HepG2 (cell line): ENCODE data around the gene SHLD1. TPM values are rescaled to one million over a fixed set of nuclear protein-coding genes. Genes with fewer than 3 reads are reported as not detected.
A peak's percentile ranks its signal among the peaks of the same experiment; 100 is the strongest.

ENCODE experiments used
- AHDC1 ChIP-seq: sonication (generic); formaldehyde crosslinking; IDR thresholded peaks from 2 replicates; pipeline ENCODE4 v1.5.1; 2020; ENCODE audit warnings: mild to moderate bottlenecking, missing genetic modification reagents, borderline replicate concordance
- CREB1 ChIP-seq, 2 experiments: fragments of 450-650 bp in 1 of 2; IDR thresholded peaks; 2 replicates each; pipeline ENCODE4 v1.6.1; 2016 to 2017; ENCODE audit warnings: control low read depth in 1 of 2, mild to moderate bottlenecking in 1 of 2, missing compliant biosample characterization in 1 of 2, missing genetic modification characterization in 1 of 2
- DMAP1 ChIP-seq: IDR thresholded peaks from 2 replicates; pipeline ENCODE4 v1.6.1; 2016
- EZH2 ChIP-seq: conservative IDR thresholded peaks from 2 replicates; pipeline ENCODE4 v1.6.1; 2012; ENCODE audit warnings: mild to moderate bottlenecking, low read depth, low read length, moderate library complexity
- KLF16 ChIP-seq, 2 experiments: sonication (generic) in 1 of 2; formaldehyde crosslinking in 1 of 2; IDR thresholded peaks; 2 replicates each; pipeline versions ENCODE4 v1.6.1 to v1.8.0; 2016 to 2023; ENCODE audit warnings: missing genetic modification reagents in 2 of 2, missing compliant biosample characterization in 1 of 2
- MIXL1 ChIP-seq: IDR thresholded peaks from 2 replicates; pipeline ENCODE4 v1.6.1; 2016
- POLR2AphosphoS5 ChIP-seq: IDR thresholded peaks from 2 replicates; pipeline ENCODE4 v1.6.1; 2012; ENCODE audit warnings: low read depth, low read length
- SOX13 ChIP-seq, 3 experiments: fragments of 450-650 bp in 1 of 3; sonication (generic) in 1 of 3; formaldehyde crosslinking in 1 of 3; IDR thresholded peaks in 2 of 3; conservative IDR thresholded peaks in 1 of 3; 2 replicates each; pipeline versions ENCODE4 v1.5.0 to v1.6.1; 2016 to 2020; ENCODE audit warnings: antibody characterized with exemption in 1 of 3, mild to moderate bottlenecking in 1 of 3, missing compliant biosample characterization in 1 of 3, missing genetic modification reagents in 1 of 3, moderate library complexity in 1 of 3
- TCF12 ChIP-seq, 2 experiments: fragments of 450-650 bp in 1 of 2; sonication (generic) in 1 of 2; formaldehyde crosslinking in 1 of 2; IDR thresholded peaks; 2 replicates each; pipeline versions ENCODE4 v1.6.1 to v1.8.0; 2017 to 2022; ENCODE audit warnings: antibody characterized with exemption in 1 of 2, mild to moderate bottlenecking in 1 of 2, missing genetic modification reagents in 1 of 2, moderate library complexity in 1 of 2
- TFAP4 ChIP-seq: sonication (generic); IDR thresholded peaks from 2 replicates; pipeline ENCODE4 v1.6.1; 2016; ENCODE audit warnings: low read depth, borderline replicate concordance
- XBP1 ChIP-seq: sonication (generic); formaldehyde crosslinking; IDR thresholded peaks from 2 replicates; pipeline ENCODE4 v1.5.0; 2020; ENCODE audit warnings: missing genetic modification reagents
- ZEB1 ChIP-seq: IDR thresholded peaks from 2 replicates; pipeline ENCODE4 v1.6.1; 2012; ENCODE audit warnings: mild to moderate bottlenecking, low read depth, inconsistent platforms; ENCODE audit not compliant: insufficient replicate concordance
- ZNF225 ChIP-seq: sonication (generic); formaldehyde crosslinking; IDR thresholded peaks from 2 replicates; pipeline ENCODE4 v1.4.0; 2020; ENCODE audit warnings: mild to moderate bottlenecking, missing genetic modification reagents
- ZNF430 ChIP-seq: sonication (generic); formaldehyde crosslinking; IDR thresholded peaks from 2 replicates; pipeline ENCODE4 v1.9.0; 2021; ENCODE audit warnings: mild to moderate bottlenecking, missing genetic modification reagents
- ZNF468 ChIP-seq: sonication (generic); formaldehyde crosslinking; IDR thresholded peaks from 2 replicates; pipeline ENCODE4 v1.8.0; 2022; ENCODE audit warnings: mild to moderate bottlenecking, moderate library complexity, missing genetic modification reagents
- ZNF556 ChIP-seq: sonication (generic); formaldehyde crosslinking; IDR thresholded peaks from 2 replicates; pipeline ENCODE4 v1.4.0; 2020; ENCODE audit warnings: mild to moderate bottlenecking, missing genetic modification reagents, borderline replicate concordance
- polyA plus RNA-seq, 8 experiments: library from polyadenylated mRNA; depleted of rRNA in 3 of 8; stranded (reverse) in 7 of 8; unstranded in 1 of 8; fragments of >200 nt; fragmentation: Illumina TruSeq in 4 of 8; extraction: Trizol in 4 of 8; gene quantifications; 2 replicates each; pipeline versions ENCODE4 v1.2.1 to v1.2.3, GENCODE V29; 2011 to 2016; ENCODE audit warnings: low read depth in 4 of 8, missing spikeins in 1 of 8, mixed read lengths in 1 of 8; ENCODE audit not compliant: insufficient read depth in 1 of 8
- total RNA-seq, 5 experiments: library from RNA; depleted of rRNA; stranded (reverse); fragments of >200 nt; fragmentation: Illumina TruSeq; extraction: Trizol; gene quantifications; 2 replicates each; pipeline ENCODE4 v1.2.3, GENCODE V29; 2016; ENCODE audit warnings: low read depth in 1 of 5
- TF ChIP-seq, protein P1 (sequence below): sonication (generic); formaldehyde crosslinking; IDR thresholded peaks from 2 replicates; pipeline ENCODE4 v1.8.0; 2022; ENCODE audit warnings: low read depth, missing genetic modification reagents
- TF ChIP-seq, protein P2 (sequence below): sonication (generic); formaldehyde crosslinking; IDR thresholded peaks from 2 replicates; pipeline ENCODE4 v1.4.0; 2020; ENCODE audit warnings: missing genetic modification reagents, borderline replicate concordance

SHLD1 gene
- total and polyA plus RNA-seq, 2 of the 13 experiments (the other 11 are each of a cell fraction or from before 2014, with no cell fraction given), result 8.9 to 10.0 TPM

DNA sequence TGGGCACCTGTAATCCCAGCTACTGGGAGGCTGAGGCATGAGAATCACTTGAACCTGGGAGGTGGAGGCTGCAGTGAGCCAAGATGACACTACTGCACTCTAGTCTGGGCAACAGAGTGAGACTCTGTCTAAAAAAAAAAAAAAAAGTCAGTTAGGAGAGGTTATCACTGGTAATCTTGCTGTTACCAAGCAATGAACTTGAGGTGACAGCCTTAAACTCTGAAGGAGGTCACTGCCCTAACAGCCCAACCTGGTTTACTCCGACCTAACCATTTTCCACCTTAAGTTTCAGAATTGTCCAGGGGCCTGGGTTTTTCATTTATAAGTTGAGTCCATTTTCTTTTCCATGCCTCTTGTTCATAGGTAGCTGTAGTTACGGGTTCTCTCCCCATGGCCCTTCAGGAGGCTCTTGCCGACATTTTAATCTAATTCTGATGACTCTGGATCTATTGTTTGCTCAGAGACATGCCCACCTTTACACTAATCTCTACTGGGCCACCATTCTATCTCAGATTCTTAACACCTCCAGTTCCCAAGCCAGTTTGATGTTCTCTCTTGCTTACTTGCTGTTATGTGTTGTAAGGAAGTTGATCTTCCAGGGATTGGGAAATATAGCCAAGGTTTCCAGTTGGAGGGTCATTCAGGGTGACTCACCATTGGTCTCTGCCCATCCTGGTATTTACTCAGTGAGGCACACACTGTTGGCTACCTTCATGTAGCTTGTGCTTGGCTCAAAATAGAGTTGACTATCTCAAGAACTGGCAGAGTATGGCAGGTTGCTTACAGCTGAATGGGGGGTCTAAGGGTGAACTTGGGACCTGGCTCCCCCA, 29.1 kb downstream of the SHLD1 start (continued):
- TF ChIP-seq, protein P1, sequence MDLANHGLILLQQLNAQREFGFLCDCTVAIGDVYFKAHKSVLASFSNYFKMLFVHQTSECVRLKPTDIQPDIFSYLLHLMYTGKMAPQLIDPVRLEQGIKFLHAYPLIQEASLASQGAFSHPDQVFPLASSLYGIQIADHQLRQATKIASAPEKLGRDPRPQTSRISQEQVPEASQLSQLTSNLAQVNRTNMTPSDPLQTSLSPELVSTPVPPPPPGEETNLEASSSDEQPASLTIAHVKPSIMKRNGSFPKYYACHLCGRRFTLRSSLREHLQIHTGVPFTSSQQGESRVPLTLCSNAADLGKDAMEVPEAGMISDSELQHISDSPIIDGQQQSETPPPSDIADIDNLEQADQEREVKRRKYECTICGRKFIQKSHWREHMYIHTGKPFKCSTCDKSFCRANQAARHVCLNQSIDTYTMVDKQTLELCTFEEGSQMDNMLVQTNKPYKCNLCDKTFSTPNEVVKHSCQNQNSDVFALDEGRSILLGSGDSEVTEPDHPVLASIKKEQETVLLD, result no peak
- TF ChIP-seq EZH2 (no peak), ZNF430 (CRISPR knock-in tag) (peak; percentile 69; the same call in 1 of the 2 replicates), DMAP1 (peak; percentile 50; the same call in 1 of the 2 replicates), AHDC1 (CRISPR knock-in tag) (peak; percentile 95), ZEB1 (no peak), ZNF225 (no peak), CREB1 (IDR thresholded peaks at IDR 0.05) (peak; percentile 27; the same call in 1 of the 2 replicates), CREB1 (CRISPR knock-in tag; IDR thresholded peaks at IDR 0.05) (peak; percentile 60), SOX13 (IDR thresholded peaks at IDR 0.05) (peak; percentile 88), SOX13 (CRISPR knock-in tag; conservative IDR thresholded peaks at IDR 0.05 in 1 of 2, IDR thresholded peaks at IDR 0.05 in 1 of 2) (peak in 1 of 2 experiments; percentile 90; a peak in 2 of 4 replicates), TFAP4 (peak; percentile 62; the same call in 1 of the 2 replicates), ZNF468 (CRISPR knock-in tag) (no peak), POLR2AphosphoS5 (no peak), TCF12 (IDR thresholded peaks at IDR 0.05) (no peak), TCF12 (CRISPR knock-in tag; IDR thresholded peaks at IDR 0.05) (no peak; the same call in 1 of the 2 replicates), KLF16 (CRISPR knock-in tag; IDR thresholded peaks at IDR 0.05) (peak in 1 of 2 experiments; percentile 81; a peak in 2 of 4 replicates), MIXL1 (peak; percentile 38; the same call in 1 of the 2 replicates), ZNF556 (CRISPR knock-in tag) (peak; percentile 71; the same call in 1 of the 2 replicates), XBP1 (CRISPR knock-in tag) (no peak)
- TF ChIP-seq, protein P2, sequence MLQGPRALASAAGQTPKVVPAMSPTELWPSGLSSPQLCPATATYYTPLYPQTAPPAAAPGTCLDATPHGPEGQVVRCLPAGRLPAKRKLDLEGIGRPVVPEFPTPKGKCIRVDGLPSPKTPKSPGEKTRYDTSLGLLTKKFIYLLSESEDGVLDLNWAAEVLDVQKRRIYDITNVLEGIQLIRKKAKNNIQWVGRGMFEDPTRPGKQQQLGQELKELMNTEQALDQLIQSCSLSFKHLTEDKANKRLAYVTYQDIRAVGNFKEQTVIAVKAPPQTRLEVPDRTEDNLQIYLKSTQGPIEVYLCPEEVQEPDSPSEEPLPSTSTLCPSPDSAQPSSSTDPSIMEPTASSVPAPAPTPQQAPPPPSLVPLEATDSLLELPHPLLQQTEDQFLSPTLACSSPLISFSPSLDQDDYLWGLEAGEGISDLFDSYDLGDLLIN (CRISPR knock-in tag), result no peak
